HS-5 (cell line): ENCODE measurements around the gene CD74.
A peak's percentile ranks its signal among the peaks of the same experiment; 100 is the strongest.

Experiments used
- DNase-seq: peaks from one replicate; pipeline ENCODE4 v3.0.0-alpha.2; 2012; ENCODE audit warnings: low read depth

CD74 gene

GRCh38 chr5:150409638-150410523 is 2.8 kb downstream of the CD74 start:
- peak; percentile 60 for DNase-seq

GRCh38 chr5:150408231-150408943 is 4.3 kb downstream of the CD74 start:
- DNase-seq = no peak

- DNase-seq = no peak
These were observed 5.5 kb downstream of the CD74 start for GRCh38 chr5:150407096-150407720.

GRCh38 chr5:150406723-150407095 is 6.0 kb downstream of the CD74 start:
- DNase-seq = no peak

DNA sequence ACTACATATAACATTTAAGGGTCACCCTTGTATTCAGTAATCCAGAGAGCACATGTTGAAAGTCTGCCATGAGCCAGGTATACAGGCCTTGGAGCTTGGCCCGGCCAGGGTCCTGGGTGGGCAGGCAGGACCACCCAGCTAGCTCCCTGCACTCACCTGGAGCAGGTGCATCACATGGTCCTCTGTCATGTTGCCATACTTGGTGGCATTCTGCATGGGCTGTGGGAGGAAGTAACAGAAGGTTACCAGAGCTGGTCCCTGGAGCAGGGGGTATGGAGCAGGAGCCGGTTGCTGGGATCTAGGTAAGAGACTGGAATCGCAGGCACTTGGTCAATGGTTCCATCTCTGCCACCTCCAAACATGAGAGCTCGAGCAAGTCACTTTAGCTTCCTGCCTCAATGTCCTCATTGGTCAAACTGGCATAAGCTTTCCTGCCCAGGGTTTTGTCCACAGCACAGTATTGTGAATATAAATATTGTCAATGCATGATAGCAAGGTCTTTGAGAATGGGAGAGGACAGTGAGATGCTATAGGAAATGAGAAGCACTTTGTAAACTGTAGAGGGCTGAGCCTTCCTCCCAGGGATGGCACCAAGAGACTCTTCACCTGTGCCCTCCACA is 6.5 kb downstream of the CD74 start:
- no peak for DNase-seq

- no peak for DNase-seq
These were observed 7.5 kb downstream of the CD74 start for GRCh38 chr5:150404941-150405816.

GRCh38 chr5:150404535-150404934 is 8.2 kb downstream of the CD74 start:
- DNase-seq = no peak

DNA sequence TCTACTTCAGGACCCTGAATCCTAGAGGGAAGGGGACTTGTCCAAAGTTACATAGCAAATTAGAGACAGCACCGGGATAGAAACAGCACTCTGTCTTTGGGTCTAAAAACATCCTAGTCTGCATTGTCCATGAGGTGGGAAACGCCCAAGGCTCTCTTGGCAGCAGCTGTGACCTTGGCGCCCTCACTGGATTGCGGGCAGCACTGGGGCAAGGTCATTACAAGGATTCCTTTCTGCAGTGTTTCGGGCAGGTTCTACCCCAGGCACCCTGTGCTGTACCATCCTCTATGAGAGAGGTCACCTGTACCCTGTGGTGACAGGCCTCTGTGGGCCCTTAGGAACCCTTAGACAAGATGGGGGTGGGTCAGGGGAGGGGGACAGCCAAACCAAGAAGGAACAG is 8.6 kb downstream of the CD74 start:
- DNase-seq = no peak

GRCh38 chr5:150402901-150403342 is 9.8 kb downstream of the CD74 start:
- DNase-seq = no peak

GRCh38 chr5:150402229-150402773 is 10.4 kb downstream of the CD74 start:
- DNase-seq = no peak

GRCh38 chr5:150401376-150402228 is 11.1 kb downstream of the CD74 start:
- no peak for DNase-seq

GRCh38 chr5:150401076-150401375 is 11.7 kb downstream of the CD74 start:
- DNase-seq = no peak

DNA sequence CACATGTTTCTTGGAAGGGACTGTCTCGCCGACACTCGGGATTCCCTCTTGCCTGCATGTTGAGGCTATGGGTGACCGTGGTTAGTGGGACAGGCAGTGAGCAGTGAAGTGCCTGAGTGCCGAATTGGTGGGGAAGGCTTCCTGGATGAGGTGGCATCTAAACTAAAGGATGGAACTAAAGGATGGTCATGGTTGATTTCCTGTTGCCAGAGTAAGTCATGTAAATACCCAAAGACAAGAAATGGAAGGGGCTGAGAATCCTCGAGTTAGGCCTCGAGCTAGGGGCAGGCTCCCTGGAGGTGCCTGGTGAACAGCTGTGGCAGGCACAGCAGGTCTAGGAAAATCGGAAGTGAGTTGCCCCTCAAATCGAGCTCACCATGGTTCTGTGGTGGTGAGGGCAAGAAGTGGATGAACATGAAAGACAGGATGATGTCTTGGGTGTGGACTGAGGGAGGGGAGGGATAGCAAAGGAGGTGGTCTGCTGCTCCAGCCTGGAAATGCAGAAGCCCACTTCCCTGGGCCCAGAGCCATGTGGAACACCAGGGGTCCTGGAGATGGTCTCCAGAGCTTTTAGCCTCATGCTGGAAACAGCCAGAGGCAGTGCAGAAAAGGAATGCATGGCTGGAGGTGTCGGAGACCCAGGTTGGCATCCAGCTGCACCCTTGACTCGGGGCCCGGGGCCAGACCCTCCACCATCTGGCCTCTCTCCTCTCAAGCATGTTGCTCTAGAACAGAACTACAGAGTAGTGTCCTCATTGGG is 12.2 kb downstream of the CD74 start:
- DNase-seq = no peak

DNA sequence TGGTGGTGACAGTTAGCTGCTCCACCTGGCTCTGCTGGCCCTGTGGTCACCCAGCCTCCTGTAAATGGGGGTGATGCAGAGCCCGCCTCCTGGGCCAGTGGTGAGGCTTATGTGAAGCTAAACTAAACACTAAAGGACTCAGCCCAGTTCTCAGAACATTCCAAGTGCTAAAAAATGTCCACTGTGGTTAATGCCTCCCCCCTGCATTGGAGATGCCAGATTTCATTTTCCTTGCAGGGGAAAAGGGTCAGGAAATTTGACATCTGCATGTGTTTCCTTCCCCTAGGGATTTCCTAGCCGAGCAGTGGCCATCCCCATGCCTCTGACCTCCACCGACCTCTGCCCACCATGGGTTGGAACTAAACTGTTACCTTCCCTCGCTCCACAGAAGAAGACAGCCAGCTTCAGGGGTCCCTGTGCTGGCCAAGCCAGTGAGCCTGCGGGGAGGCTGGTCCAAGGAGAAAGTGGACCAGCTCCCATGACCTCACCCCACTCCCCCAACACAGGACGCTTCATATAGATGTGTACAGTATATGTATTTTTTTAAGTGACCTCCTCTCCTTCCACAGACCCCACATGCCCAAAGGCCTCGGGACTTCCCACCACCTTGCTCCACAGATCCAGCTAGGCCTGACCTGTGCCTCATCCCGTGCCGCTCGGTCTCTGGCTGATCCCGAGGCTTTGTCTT is 13.0 kb downstream of the CD74 start:
- DNase-seq = no peak

GRCh38 chr5:150398722-150399523 is 13.8 kb downstream of the CD74 start:
- DNase-seq = no peak

DNA sequence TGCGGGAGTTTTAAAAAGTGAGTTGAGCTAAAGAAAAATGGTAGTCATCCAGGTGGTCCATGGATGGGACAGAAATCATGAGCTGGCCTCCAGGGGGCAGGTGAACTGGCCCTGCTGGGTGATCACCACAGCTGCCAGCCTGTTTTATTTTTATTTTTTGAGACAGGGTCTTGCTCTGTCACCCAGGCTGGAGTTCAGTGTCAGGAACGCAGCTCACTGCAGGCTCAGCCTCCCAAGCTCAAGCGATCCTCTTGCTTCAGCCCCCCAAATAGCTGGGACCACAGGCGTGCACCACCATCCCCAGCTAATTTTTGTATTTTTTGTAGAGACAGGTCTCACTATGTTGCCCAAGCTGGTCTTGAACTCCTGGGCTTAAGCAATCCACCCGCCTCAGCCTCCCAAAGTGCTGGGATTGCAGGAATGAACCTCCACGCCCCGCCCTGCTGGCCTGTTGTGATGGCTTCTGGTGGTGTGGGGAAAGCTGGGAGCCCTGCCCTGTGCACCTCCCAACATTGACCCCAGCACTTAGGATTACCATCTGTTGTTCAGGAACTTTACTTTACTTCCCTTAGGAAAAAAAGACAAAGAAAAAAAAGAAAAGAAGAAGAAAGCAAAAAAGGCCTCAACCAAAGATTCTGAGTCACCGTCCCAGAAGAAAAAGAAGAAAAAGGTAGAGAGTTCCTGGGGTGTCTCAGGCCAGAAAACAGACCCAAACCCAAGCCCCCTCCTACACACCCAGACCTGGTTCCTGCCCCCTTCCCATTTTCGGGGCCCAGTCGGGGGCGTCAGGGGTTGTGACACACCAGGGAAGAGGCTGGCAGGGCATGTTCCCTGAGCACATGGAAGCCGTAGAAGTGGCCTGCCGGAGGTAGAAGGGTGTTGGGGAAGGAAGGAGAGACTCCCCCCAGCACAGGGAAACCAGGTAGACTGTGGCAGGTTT is 14.7 kb downstream of the CD74 start:
- DNase-seq = no peak
